Renal cortical epithelial cell (primary cell): Measurements from ENCODE around the gene PVALEF. TPM values are rescaled to one million over a fixed set of nuclear protein-coding genes. Genes with fewer than 3 reads are reported as not detected.
"Not testable (repeated sequence)": the region's sequence is repeated elsewhere in the genome, so short reads cannot be mapped to it uniquely, and the experiment has no call there.

ENCODE experiments used
- DNase-seq: peaks from one replicate; pipeline ENCODE4 v3.0.0-alpha.2; 2011; ENCODE audit warnings: low read depth
- total RNA-seq: library from RNA; depleted of rRNA; stranded (reverse); fragments of >200 nt; gene quantifications from 2 replicates; pipeline ENCODE4 v1.2.3, GENCODE V29; 2014

PVALEF gene
- total RNA-seq, 1 donor from 2014 or later, result not detected

- no peak for DNase-seq
These were observed 54.3 kb downstream of the PVALEF start for GRCh38 chr17:81219476-81220180.

GRCh38 chr17:81221371-81221841 lies 56.1 kb downstream of the PVALEF start:
- no peak for DNase-seq

- DNase-seq, result no peak
These were observed 56.7 kb downstream of the PVALEF start for GRCh38 chr17:81221842-81222619.

- no peak for DNase-seq
These were observed 57.3 kb downstream of the PVALEF start for GRCh38 chr17:81222620-81222905.

GRCh38 chr17:81222906-81223761 lies 57.8 kb downstream of the PVALEF start, which contains the start of gene CEP131:
Gene CEP131 (minus strand): TSS chr17:81222965. CDS start chr17:81220056, 2,909 bp downstream.
- peak; percentile 89 for DNase-seq

- DNase-seq, result no peak
These were observed 58.4 kb downstream of the PVALEF start for GRCh38 chr17:81223762-81224130.

GRCh38 chr17:81227630-81228029 lies 62.3 kb downstream of the PVALEF start:
- DNase-seq, result not testable (repeated sequence)

- no peak for DNase-seq
These were observed 63.1 kb downstream of the PVALEF start for GRCh38 chr17:81228420-81228819.

- no peak for DNase-seq
These were observed 63.7 kb downstream of the PVALEF start for GRCh38 chr17:81228834-81229665.

- DNase-seq, result no peak
These were observed 64.3 kb downstream of the PVALEF start for GRCh38 chr17:81229666-81229920.

GRCh38 chr17:81230043-81230820 lies 64.9 kb downstream of the PVALEF start:
- DNase-seq, result no peak

- no peak for DNase-seq
These were observed 65.9 kb downstream of the PVALEF start for GRCh38 chr17:81231121-81231645.

GRCh38 chr17:81231766-81232581 lies 66.7 kb downstream of the PVALEF start:
- DNase-seq, result no peak

Other genes starting within 250 kb of the PVALEF start
- 9.4 and 17.5 TPM in 2 replicates for gene CHMP6, start 173.7 kb upstream of the PVALEF start, total RNA-seq
- gene BAIAP2, start 130.4 kb upstream of the PVALEF start, total RNA-seq, result 29.2 and 55.2 TPM in 2 replicates
- gene AATK, start 714 bp downstream of the PVALEF start, total RNA-seq, result 0.20 and 0.52 TPM in 2 replicates
- 9.6 and 10.7 TPM in 2 replicates for gene CEP131, start 57.5 kb downstream of the PVALEF start, total RNA-seq
- gene TEPSIN, start 73.5 kb downstream of the PVALEF start, total RNA-seq, result 9.4 and 14.0 TPM in 2 replicates
- gene NDUFAF8, start 73.8 kb downstream of the PVALEF start, total RNA-seq, result 24.7 and 40.5 TPM in 2 replicates
- gene SLC38A10, start 129.8 kb downstream of the PVALEF start, total RNA-seq, result 77.3 and 127 TPM in 2 replicates
- gene BAHCC1, start 229.9 kb downstream of the PVALEF start, total RNA-seq, result 0.69 and 13.2 TPM in 2 replicates